Measurements from ENCODE around the gene FHOD3.

- TF ChIP-seq CTCF (conservative IDR thresholded peaks at IDR 0.05): no peak
- TF ChIP-seq EZH2 (IDR thresholded peaks at IDR 0.05; ENCODE audit: low read depth): no peak
Observed at GRCh38 chr18:36338403-36338933, 41.0 kb downstream of the FHOD3 start.

All from PC-9 (cell line).